OCI-LY1 (cell line): ENCODE results near the gene CORIN.

Source experiments
- H2AFZ ChIP-seq: fragments of 200-600 bp; sonication (generic), shearing (Covaris generic); 2 replicates; pipeline ENCODE4 v1.6.0; 2014; ENCODE audit warnings: antibody characterized with exemption, mild to moderate bottlenecking, low read length
- H3F3A ChIP-seq: fragments of 200-600 bp; sonication (generic), shearing (Covaris generic); 2 replicates; pipeline ENCODE4 v1.6.0; 2014; ENCODE audit warnings: mild to moderate bottlenecking, antibody characterized with exemption, low read length, moderate library complexity; ENCODE audit not compliant: insufficient read depth
- H3K27ac ChIP-seq: fragments of 200-600 bp; sonication (generic); 2 replicates; pipeline ENCODE4 v1.5.1; 2014; ENCODE audit warnings: low read length, mixed run types, mild to moderate bottlenecking, low read depth; ENCODE audit not compliant: poor library complexity, severe bottlenecking
- H3K27me3 ChIP-seq: fragments of 200-600 bp; sonication (generic); 2 replicates; pipeline ENCODE4 v1.6.0; 2014; ENCODE audit warnings: antibody characterized with exemption, mild to moderate bottlenecking, low read length, moderate library complexity; ENCODE audit not compliant: insufficient read depth
- H3K36me3 ChIP-seq: fragments of 200-600 bp; sonication (generic); 2 replicates; pipeline ENCODE4 v1.6.1; 2014; ENCODE audit warnings: mild to moderate bottlenecking, antibody characterized with exemption, low read length, moderate library complexity, mixed read lengths; ENCODE audit not compliant: insufficient read depth
- H3K4me1 ChIP-seq: fragments of 200-600 bp; sonication (generic); 2 replicates; pipeline ENCODE4 v1.5.1; 2014; ENCODE audit warnings: mild to moderate bottlenecking, low read length, moderate library complexity; ENCODE audit not compliant: insufficient read depth, severe bottlenecking
- H3K4me2 ChIP-seq: fragments of 200-600 bp; sonication (generic), shearing (Covaris generic); 2 replicates; pipeline ENCODE4 v1.6.1; 2014; ENCODE audit warnings: low read length
- H3K4me3 ChIP-seq: fragments of 200-600 bp; sonication (generic); 2 replicates; pipeline ENCODE4 v1.5.1; 2014; ENCODE audit warnings: low read length, low read depth, mild to moderate bottlenecking, mixed read lengths; ENCODE audit not compliant: poor library complexity, severe bottlenecking
- H3K79me2 ChIP-seq: fragments of 200-600 bp; shearing (Covaris generic); 2 replicates; pipeline ENCODE4 v1.6.1; 2016; ENCODE audit warnings: mixed run types, low read length, mixed read lengths; ENCODE audit not compliant: insufficient read depth
- H3K9ac ChIP-seq: fragments of 200-600 bp; sonication (generic), shearing (Covaris generic); 2 replicates; pipeline ENCODE4 v1.6.1; 2014; ENCODE audit warnings: mild to moderate bottlenecking, low read length, mixed read lengths
- H3K9me2 ChIP-seq: fragments of 200-600 bp; sonication (generic), shearing (Covaris generic); 2 replicates; pipeline ENCODE4 v1.6.1; 2014; ENCODE audit warnings: low read depth, mild to moderate bottlenecking, low read length, mixed read lengths
- H3K9me3 ChIP-seq: fragments of 200-600 bp; shearing (Covaris generic); 2 replicates; pipeline ENCODE4 v1.6.1; 2014; ENCODE audit warnings: low read length, mixed read lengths
- H4K20me1 ChIP-seq: fragments of 200-600 bp; sonication (generic), shearing (Covaris generic); 2 replicates; pipeline ENCODE4 v1.6.0; 2016; ENCODE audit warnings: mild to moderate bottlenecking, low read length; ENCODE audit not compliant: insufficient read depth
- CTCF ChIP-seq: fragments of 200-600 bp; sonication (generic), shearing (Covaris generic); IDR thresholded peaks from 2 replicates; pipeline ENCODE4 v1.5.1; 2017; ENCODE audit warnings: mild to moderate bottlenecking, antibody characterized with exemption, low read length, moderate library complexity, mixed read lengths
- EZH2 ChIP-seq: fragments of 200-600 bp; sonication (generic), shearing (Covaris generic); IDR thresholded peaks from 2 replicates; pipeline ENCODE4 v1.8.0; 2017; ENCODE audit warnings: borderline replicate concordance, mixed run types, mild to moderate bottlenecking, antibody characterized with exemption, low read length, moderate library complexity, mixed read lengths

CORIN gene

GRCh38 chr4:47809654-47810203 is 28.1 kb downstream of the CORIN start:
- TF ChIP-seq EZH2: no peak
- TF ChIP-seq CTCF: no peak
- no peaks in the 10 kb centered on the region for H3K9me3 ChIP-seq
- H3K9me2 ChIP-seq: no peaks in the 10 kb centered on the region
- H3K9ac ChIP-seq: no peak overlapping the region
- no peak overlapping the region for H2AFZ ChIP-seq
- no peak overlapping the region for H3K27ac ChIP-seq
- no peaks in the 10 kb centered on the region for H3K36me3 ChIP-seq
- H4K20me1 ChIP-seq: no peaks in the 10 kb centered on the region
- H3F3A ChIP-seq: no peaks in the 10 kb centered on the region
- no peaks in the 10 kb centered on the region for H3K27me3 ChIP-seq
- H3K79me2 ChIP-seq: no peaks in the 10 kb centered on the region
- no peak overlapping the region for H3K4me3 ChIP-seq
- H3K4me1 ChIP-seq: no peaks in the 10 kb centered on the region
- no peak overlapping the region for H3K4me2 ChIP-seq

- Histone ChIP-seq H3K27me3 (no peaks in the 10 kb centered on the region), H3K27ac (no peak overlapping the region), H4K20me1 (no peaks in the 10 kb centered on the region), H3F3A (no peaks in the 10 kb centered on the region), H3K9me3 (no peaks in the 10 kb centered on the region), H3K4me2 (no peak overlapping the region), H3K79me2 (no peaks in the 10 kb centered on the region), H3K9me2 (no peaks in the 10 kb centered on the region), H3K4me1 (no peaks in the 10 kb centered on the region), H3K9ac (no peak overlapping the region), H3K4me3 (no peak overlapping the region), H3K36me3 (no peaks in the 10 kb centered on the region), H2AFZ (no peak overlapping the region)
- TF ChIP-seq CTCF (no peak), EZH2 (no peak)
These were observed 33.3 kb downstream of the CORIN start for GRCh38 chr4:47804598-47804997.

GRCh38 chr4:47801481-47802002 is 36.3 kb downstream of the CORIN start:
- no peak overlapping the region for H3K4me2 ChIP-seq
- no peaks in the 10 kb centered on the region for H3F3A ChIP-seq
- no peaks in the 10 kb centered on the region for H3K9me2 ChIP-seq
- no peak overlapping the region for H3K27ac ChIP-seq
- H4K20me1 ChIP-seq: no peaks in the 10 kb centered on the region
- no peak for TF ChIP-seq CTCF
- TF ChIP-seq EZH2: no peak
- H3K79me2 ChIP-seq: no peaks in the 10 kb centered on the region
- H3K4me3 ChIP-seq: no peak overlapping the region
- H3K36me3 ChIP-seq: no peaks in the 10 kb centered on the region
- no peaks in the 10 kb centered on the region for H3K4me1 ChIP-seq
- H3K9me3 ChIP-seq: no peaks in the 10 kb centered on the region
- H3K9ac ChIP-seq: no peak overlapping the region
- H2AFZ ChIP-seq: no peak overlapping the region
- H3K27me3 ChIP-seq: no peaks in the 10 kb centered on the region
